Jurkat, Clone E6-1 (cell line): Measurements from ENCODE around the gene NFATC1.

Experiments
- DNase-seq: peaks from one replicate; pipeline ENCODE4 v3.0.0-alpha.2; 2011; ENCODE audit warnings: low read depth, low spot score
- H3K4me3 ChIP-seq: 2 replicates; pipeline ENCODE4 v1.5.1; 2011; ENCODE audit warnings: mild to moderate bottlenecking, low read length, control low read depth, moderate library complexity

NFATC1 gene

GRCh38 chr18:79400591-79401381, 5.1 kb downstream of the NFATC1 start:
- DNase-seq, result no peak
- H3K4me3 ChIP-seq, result peak overlapping the region; percentile 50

GRCh38 chr18:79401494-79402208, 5.9 kb downstream of the NFATC1 start:
- no peak for DNase-seq
- H3K4me3 ChIP-seq, result no peak overlapping the region

- H3K4me3 ChIP-seq, result no peak overlapping the region
- no peak for DNase-seq
These were observed 6.5 kb downstream of the NFATC1 start for GRCh38 chr18:79402209-79402576.

GRCh38 chr18:79402977-79403722, 7.4 kb downstream of the NFATC1 start:
- no peak overlapping the region for H3K4me3 ChIP-seq
- no peak for DNase-seq

GRCh38 chr18:79403723-79404566, 8.2 kb downstream of the NFATC1 start:
- no peak overlapping the region for H3K4me3 ChIP-seq
- DNase-seq, result no peak

- no peak for DNase-seq
- H3K4me3 ChIP-seq, result no peak overlapping the region
These were observed 8.8 kb downstream of the NFATC1 start for GRCh38 chr18:79404567-79404910.

GRCh38 chr18:79405019-79405780, 9.5 kb downstream of the NFATC1 start:
- H3K4me3 ChIP-seq, result no peak overlapping the region
- DNase-seq, result no peak

GRCh38 chr18:79405781-79406575, 10.2 kb downstream of the NFATC1 start:
- H3K4me3 ChIP-seq, result no peak overlapping the region

GRCh38 chr18:79406708-79407107, 11.0 kb downstream of the NFATC1 start:
- DNase-seq, result no peak
- no peak overlapping the region for H3K4me3 ChIP-seq

More at GRCh38 chr18:79405781-79406575, 10.2 kb downstream of the NFATC1 start:
- peak; percentile 41 for DNase-seq

- no peak for DNase-seq
These were observed 13.6 kb downstream of the NFATC1 start for GRCh38 chr18:79409313-79409712.

GRCh38 chr18:79410171-79410641, 14.5 kb downstream of the NFATC1 start:
- H3K4me3 ChIP-seq, result no peak overlapping the region
- DNase-seq, result no peak

More at GRCh38 chr18:79409313-79409712, 13.6 kb downstream of the NFATC1 start:
- H3K4me3 ChIP-seq, result no peak overlapping the region

- no peak for DNase-seq
- no peak overlapping the region for H3K4me3 ChIP-seq
These were observed 15.2 kb downstream of the NFATC1 start for GRCh38 chr18:79410731-79411613.

GRCh38 chr18:79411614-79412526, 16.1 kb downstream of the NFATC1 start:
- DNase-seq, result no peak
- no peak overlapping the region for H3K4me3 ChIP-seq

- no peak for DNase-seq
- H3K4me3 ChIP-seq, result no peak overlapping the region
These were observed 17.3 kb downstream of the NFATC1 start for GRCh38 chr18:79413025-79413424.

GRCh38 chr18:79413426-79413825, 17.7 kb downstream of the NFATC1 start:
- H3K4me3 ChIP-seq, result no peak overlapping the region
- no peak for DNase-seq

GRCh38 chr18:79413901-79414300, 18.2 kb downstream of the NFATC1 start:
- H3K4me3 ChIP-seq, result no peak overlapping the region
- DNase-seq, result no peak
